GM19351 (cell line): ENCODE data around the gene SIGLEC1.

Source experiments
- ATAC-seq: cut with Tn5 transposase; IDR thresholded peaks from one replicate; pipeline ENCODE4 v1.9.1; 2021; ENCODE audit warnings: mild to moderate bottlenecking, moderate library complexity; ENCODE audit not compliant: unreplicated experiment

SIGLEC1 gene

DNA sequence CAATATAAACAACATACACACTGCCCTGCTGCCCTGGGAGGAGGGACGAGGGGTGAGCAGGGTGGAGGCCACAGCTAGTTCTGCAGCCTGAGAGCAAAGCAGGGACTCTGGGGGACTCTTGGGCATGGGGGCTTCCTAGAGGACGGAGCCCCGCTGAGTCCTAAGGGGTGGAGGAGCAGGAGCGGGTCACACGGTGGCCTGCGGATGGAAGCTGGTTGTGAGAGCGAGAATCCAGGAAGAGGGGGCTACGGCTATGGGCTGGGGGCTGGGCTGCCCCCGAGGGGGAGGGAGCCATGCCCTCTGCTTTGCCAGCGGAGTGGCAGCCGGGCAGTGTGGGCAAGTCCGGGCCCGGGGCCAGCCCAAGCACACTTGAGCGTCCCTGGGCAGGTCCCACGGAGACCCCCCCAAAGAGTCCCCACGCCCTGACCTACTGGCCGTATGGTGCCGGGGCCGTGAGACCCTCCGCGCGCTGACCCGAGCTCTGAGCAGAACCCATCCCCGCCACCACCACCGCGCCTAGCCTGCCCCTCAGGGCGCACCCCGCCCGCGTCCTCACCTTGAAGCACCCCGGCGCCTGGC lies 31.0 kb downstream of the SIGLEC1 start:
- no peak for ATAC-seq

DNA sequence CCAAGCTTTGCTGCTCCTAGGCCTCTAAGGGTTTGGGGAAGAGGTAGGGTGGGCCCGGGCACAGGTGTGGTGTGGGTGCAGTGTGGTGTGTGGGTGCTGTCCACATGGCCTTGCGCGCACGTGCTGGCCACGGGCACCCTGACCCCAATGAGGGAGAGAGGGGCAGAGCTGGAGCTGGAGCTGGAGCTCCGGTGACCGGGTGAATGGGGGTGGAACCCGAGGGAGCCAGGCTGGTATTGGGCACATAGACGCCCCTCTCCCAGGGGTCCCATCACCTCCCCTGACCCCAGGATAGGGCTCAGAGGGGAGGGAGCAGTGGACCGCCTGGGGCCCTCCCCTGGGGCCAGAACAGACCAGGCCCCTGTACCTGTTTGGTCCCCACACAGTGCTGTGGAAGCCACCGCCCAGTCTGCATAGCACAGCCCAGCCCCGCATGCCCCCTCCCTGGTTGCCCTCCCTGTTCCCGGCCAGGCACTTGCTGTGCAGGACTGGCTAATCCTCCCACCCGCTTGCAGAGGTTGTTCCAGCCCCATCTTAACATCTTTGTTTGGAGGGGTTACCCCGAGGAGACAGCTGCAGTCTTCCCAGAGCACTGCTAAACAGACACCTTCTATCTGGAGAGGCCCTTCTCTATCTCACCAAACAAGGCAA lies 31.6 kb downstream of the SIGLEC1 start:
- ATAC-seq, result no peak

DNA sequence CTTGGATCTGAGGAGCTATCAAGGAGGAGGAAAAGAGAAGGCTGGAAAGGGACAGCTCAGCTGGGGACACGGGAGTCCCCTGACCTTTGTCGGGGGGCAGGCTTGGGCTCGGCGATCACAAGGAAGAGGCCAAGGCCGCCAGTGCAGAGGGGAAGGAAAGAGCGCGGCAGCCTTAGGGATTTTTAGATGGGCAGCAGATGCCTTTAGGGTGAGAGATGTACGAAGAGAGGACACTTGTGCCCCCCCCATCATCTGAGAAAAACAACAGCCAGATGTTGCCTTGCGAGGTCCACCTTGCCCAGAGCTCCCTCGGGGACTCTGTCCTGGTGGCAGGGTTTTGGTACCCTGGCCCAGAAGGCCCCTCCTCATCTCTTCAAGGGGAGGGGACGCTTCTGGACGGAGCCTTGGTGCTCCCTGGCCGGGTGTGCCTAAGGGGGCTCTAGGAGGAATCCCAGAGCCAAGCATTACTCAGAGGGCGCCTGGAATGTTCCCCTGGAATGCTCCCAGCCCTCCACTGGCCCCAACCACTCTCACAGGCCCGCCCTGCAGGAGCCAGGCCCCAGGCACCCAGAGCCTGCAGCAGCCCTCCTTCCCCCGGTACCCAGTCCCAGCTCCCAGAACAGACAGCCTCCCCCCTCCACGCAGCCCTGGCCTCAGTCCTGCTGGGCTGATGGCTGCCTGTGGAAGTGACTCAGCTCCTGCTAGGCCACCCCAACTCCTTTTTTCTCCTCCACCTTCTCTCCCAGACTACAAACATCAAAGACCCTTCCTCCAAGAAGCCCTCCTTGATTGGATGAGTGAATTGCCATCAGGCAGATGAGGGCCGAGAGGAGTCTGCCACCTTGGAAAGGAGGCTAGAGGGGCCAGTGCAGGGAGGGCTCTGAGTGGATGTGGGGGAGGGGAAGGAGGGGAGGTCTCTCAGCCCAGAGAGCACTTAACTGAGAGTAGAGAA lies 32.4 kb downstream of the SIGLEC1 start:
- no peak for ATAC-seq

DNA sequence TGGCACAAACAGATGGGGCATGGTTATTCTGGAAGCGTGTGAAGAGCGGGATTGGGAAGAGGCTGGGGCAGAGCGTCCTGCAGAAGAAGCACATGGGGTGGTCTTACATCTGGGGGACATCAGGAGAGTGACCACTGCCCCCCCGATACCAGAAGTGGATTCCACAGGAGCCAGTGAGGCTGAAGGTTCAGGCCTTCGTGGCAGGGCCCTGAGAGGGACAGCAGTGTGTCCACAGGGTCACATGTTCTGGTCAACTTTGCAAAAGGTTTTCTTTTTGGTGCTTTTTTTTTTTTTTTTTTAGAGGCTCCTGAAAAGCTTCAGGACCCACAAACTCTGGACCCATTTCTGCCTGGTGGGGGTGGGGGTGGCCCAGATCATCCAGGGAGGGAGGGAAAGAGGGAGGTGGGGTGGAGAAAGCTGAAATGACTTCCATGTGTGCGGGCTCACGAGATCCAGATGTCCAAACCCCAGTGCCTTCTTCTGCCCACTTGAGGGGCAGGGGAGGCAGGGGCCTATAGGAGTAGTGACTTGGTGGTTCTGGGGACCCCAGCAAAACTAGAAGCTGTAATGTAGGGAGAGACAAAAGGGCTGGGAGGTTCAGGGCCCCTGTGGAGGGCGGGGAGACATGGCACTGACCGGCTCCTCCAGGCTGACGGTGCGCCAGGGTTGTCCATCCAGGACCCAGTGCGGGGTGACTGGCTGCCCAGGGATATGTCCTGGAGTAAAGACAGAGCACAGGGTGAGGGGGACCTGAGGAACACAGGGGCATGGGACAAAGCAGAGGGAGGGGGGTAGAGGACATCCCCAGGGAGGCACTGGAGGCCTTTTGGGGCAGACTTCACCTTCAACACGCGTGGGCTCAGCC lies 33.3 kb downstream of the SIGLEC1 start:
- ATAC-seq, result no peak

DNA sequence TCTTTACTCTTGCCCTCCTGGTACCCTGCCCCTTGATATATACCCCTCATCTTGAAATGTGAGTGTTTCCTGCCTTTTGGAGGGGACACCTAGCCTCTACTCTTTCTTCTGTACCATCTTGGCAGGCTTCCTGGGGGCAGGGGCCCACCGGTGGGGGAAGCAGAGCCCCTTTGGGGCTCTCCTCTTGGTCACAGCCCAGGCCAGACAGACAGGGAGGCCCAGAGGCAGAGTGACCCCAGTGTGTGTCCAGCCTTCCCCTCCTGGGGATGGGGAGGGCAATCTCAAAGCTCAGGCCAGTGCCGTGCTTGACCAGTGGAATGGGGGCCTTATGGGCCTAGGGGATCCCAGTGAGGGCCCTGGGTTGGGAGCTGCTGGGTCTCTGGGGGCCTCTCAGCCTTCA lies 34.2 kb downstream of the SIGLEC1 start:
- ATAC-seq, result no peak

DNA sequence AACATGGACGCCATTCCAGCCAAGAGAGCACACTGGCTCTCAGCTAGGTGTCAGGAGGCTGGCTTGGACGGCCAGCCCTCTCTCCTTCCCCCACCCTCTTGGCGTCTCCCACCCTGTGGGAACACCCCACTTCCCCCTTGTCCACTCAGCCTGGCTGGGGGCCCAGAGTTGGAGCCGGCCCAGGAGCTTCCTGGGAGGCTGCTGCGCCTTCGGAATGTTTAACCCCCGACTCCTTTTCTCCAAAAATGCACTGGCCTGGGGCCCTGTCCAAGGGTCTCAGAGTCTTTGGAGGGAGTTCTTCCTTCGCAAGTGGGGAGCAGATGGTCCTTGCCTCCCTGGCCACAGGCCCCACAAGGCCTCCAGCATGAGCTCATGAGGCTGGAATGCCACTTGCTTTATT lies 34.7 kb downstream of the SIGLEC1 start:
- ATAC-seq, result no peak

DNA sequence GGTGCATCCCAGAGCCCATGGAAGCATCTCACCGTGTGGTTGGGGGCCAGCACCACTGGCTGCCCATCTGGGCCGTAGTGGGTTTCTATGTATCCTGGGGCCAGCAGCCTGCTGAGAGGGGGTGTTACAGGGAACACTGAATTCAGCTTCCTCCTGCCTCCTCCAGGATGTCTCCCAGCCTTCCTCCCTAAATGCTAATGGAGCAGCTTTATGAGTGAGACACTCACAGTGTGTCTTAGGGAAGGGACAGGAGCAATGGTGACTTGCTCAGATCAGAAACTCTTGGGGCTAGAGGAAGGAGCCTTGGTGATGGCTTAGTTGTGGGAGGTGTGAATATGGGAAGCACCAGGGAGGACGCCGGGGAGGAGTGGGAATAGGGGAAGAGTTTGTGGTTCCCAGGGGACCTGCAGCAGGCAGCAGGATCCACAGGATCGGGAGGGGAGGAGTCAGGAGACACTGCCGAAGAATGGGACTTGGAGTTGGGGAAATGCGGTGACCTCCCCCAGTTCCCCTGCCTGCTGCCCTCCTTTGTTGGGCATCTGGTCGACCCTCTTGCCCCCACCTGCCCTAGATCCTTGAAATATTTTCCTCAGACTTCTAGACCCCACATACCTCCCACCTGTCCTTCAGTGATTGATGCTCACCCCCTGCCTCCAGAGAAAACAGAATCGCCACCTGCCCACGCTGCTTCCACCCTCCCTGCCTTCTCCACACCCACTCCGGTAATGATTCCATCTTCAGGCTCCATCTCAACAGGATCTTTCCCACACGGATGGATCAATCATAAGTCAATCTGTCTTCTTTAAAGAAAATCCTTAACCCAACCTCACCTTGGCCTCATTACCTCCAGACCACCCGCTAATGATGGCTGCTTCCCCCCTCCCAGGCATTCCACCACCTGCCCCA lies 37.2 kb downstream of the SIGLEC1 start:
- no peak for ATAC-seq

DNA sequence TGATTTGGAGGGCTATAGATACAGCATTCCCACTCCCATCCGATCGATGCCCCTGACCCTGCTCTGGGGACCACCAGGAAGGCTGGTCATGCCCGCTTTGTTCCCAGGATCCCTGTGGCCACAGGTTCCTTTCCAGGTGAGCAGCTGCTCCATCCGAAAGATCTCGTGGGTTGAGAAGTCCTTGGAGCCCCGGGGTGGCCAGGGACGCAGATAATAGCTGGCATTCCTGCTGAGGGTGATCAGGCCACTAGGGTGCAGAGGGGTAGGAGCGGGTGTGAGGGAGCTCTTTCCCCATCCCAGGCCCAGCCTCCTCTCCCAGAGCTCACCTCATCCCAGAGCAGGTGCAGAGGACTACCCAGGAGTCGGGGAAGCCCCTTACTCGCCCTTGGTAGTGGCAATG lies 38.0 kb downstream of the SIGLEC1 start:
- no peak for ATAC-seq

DNA sequence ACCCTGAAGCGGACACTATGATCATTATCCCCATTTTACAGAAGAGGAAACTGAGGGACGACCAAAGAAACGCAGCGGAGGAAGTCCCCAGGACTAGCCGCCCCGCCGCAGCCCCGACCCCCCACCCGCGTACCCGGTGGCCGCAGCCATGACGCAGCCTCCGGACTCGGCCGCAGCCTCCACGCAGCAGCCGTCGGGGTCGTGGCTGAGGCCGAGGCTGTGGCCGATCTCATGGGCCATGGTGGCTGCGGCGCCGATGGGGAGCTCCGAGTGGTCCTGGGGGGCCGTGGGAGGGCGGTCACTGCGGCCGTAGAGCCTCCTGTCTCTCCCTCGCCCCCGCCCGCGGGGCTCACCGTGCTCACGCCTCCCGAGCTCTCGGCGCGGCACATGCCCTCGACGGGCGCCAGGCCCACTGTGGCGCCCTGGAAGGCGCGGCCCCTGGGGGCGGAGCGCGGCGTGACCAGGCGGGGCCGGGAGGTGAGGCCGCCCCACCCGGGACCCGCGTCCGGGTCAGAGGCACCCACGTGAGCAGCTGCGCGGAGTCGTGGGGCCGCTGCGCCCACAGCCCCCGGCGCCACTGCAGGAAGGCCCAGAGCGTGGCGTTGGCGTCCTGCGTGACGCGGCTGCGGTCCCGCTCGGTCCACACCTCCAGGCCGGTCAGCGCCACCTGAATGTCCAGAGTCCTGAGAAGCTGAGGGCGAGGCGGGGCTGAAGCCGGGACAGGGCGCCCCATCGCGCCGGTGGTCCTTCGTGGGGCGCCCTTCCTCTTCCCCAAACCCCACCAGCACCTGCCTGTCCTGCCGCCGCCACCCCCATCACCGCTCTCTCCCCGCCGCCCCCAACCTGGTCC lies 39.0 kb downstream of the SIGLEC1 start:
- ATAC-seq, result no peak

DNA sequence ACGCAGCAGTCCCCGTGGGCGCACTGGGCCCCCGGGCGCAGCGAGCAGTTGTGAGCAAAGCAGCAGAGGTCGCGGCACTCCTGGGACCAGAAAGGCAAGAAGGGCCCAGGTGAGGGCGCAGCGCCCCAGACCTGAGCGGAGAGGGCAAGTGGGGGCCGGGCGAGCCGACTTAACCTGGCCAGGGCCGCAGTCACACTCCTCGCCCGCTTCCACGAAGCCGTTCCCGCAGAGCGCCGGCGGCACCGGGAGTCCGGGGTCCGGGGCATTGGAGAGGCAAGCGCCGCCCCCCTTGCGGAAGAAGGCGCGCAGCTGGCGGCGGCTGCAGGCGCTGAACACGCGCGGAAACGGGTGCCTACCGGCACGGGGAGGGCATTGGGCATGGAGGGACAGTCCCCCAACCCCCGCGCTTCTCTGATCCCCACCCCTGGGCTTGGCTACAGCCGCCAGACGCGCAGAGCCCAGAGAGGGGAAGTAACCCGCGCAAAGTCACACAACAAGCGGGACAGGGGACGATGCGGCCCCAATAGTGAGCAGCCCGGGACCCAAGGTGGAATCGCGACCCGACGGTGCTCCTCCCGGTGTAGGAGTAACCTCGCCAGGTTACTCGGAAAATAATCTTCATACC lies 39.7 kb downstream of the SIGLEC1 start:
- ATAC-seq, result no peak

DNA sequence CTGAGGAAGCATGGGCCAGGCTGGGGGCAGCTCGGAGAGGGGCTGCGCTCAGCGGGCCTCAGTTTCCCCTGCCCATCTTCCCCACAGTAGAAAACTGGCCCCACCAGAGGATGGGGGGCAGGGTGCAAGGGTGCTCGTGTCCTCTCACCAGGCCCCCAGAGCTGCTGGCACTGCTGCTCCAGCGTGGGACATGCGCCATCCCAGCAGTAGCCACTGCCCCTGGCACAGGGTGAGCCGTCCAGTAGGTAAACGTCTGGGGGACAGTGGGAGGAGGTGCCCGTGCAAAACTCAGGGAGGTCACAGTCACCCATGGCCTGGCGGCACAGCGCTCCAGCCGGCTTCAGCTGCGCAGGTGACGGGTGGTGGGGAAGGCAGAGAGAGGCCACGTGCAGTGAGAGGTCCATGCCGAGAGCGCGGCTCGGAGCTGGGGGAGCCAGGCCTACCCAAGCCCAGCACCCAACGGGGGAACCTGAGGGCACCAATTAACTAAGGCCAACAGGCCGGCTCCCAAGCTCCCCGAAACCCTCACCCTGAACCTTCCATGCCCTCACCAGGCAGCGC lies 40.3 kb downstream of the SIGLEC1 start:
- no peak for ATAC-seq

DNA sequence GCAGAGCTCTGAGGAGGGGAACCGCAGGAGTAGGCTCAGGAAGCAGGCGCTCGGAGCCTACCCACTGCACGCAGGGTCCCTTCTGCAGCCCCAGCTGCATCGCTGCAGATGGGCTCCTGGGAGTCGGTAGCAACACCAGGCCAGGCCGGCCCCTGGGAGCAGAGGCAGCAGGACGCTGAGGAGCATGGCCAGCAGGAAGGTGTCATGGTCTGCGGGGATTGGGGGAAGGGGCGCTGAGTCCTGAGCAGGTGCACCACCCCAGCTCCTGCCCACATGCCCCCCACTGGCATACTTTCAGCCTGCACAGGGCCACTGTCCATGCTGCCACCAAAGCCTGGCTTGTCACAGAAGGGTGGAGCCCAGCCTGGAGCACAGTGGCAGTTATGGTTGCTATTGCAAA lies 41.5 kb downstream of the SIGLEC1 start:
- ATAC-seq, result no peak

DNA sequence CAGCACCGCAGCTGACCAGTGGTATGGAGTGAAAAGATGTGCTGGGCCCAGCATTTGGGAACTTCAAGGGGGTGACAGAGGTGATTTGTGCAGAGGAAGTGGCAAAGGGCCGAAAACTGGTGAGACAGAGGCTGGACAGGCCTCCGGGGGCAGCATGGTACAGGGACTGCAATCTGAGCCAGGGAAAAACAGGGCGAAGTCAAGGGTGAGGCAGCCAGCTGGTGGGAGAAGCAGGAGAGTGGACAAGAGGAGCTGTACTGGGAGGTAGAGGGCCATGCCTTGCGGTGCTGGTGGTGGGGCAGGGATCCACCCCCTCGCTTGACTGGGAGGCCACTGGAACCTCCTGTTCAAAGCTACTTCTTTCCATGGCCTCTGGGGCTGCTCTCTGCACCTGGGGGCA lies 41.9 kb downstream of the SIGLEC1 start:
- ATAC-seq, result no peak

DNA sequence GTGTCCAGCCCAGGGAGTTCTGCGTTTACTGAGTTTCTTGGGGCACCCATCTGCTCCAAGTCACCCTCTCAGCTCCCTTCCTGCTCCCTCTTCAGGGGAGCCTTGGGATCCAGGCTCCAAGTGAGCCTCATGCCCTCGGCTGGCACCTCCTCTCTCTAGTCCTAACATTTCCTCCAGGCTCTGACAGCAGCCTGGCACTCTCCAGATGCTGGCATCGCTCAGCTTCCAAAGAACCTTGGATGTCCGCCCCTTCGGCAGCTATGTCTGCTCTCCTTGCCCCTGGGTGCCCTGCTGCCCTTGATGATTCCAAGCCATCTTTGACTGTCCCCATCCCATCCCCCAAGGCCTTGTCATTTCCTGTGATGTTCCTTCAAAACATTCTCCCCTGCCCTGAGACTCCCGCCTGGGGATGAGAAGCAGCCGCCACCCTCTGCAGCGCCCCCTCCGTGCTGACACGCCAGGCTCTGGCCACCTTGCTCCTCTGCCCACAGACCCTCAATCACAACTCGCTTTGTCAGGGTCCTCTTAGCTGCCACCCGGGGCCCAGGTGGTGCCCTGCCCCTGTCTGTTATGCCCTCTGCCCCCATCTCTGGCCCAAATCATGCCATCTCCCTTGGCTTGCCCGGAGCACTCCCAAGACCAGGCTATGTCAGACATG lies 42.6 kb downstream of the SIGLEC1 start:
- no peak for ATAC-seq

DNA sequence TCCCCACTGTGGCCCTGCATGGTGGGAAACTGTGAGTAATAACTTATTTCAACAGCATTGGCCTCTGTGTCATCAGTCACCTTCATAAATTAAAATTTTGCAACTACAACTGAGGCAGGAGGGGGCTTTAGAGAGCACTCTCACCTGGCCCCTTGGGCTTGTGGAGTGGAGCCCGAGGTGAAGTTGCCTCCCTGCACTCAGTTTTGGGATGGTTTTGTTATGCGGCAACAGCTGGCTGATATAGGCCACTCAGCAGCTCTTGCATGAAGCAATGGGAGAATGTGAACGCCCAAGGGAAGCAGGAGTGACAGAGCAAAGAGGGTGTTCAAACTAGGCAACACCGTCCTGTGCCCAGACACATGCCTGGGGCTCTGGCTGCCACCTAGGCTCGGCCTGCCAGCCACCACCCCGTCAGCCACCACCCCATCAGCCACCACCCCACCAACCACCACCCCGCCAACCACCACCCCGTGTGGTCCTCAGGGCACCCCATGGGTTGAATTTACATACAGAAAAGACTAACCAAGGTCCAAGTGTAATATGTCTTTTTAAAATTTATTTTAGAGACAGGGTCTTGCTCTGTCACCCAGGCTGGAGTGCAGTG lies 44.9 kb downstream of the SIGLEC1 start:
- ATAC-seq, result no peak

DNA sequence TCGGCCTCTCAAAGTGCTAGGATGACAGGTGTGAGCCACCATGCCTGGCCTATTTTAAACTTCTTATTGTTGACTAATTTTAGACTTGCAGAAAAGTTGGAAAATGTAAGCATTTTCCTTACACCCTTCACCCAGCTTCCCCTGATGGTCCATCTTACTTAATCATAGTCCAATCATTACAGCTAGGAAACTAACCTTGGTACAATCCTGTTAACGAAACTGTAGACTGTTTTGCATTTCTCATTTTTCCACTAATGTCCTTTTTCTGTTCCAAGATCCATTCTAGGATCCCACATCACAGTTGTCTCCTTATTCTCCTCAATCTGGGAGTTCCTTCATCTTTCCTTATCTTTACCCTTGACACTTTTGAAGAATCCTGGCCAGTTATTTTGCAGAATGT lies 48.5 kb downstream of the SIGLEC1 start:
- ATAC-seq, result no peak

DNA sequence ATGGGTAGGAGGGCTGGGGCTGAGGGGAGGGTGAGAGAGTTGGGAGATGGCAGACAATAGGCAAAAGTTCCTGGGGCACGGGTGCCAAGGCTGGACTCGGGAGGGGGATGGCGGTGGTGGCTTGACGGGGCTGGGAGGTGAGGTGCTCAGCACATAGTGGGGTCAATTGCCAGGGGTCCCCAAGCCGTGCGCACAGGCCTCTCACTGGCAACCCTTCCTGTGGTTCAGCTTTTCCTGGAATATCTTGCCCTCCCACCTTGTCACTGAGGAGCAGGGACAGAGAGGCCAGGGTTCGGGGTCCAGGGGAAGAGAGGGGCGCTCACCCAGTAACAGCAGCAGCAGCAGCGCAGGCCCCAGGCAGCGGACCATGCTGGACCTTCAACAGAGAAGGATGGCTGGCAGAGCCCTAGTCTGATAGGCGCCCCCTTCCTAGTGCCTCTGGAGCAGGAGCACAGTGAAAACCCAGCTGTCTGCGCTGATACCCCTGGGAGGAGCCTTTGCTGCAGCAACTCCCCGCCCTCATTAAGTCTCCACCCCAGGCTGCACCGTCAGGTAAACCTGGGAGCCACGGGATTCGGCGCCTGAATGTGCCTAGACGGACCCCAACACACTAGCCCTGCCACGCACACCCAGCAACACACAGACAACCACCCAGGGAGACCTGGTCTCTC lies 49.2 kb downstream of the SIGLEC1 start, which contains the start of gene GFRA4:
Gene GFRA4, minus strand, starts transcription at position 369 of the 671 bp plus-strand sequence. Its CDS starts 0 bp downstream, at position 369.
- ATAC-seq, result no peak
